Measurements from ENCODE around the gene IMMP2L.

IMMP2L gene

DNA sequence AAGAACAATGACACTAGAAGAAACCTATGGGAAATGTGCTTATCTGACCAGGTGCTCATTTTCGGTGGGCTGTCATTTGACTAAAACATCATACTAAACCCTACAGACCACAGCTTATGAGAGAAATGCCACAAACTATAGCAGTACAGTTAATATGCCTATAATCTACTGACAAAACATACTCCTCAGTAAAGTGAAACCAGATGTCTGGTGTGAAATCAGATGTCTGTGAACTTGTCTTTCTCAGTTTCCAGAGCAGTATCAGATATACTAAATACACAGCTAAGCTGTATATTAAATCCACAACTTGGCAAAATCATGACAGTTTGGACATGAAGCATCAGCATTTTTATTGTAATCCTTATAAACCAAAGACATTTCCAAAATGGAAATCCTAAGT is 3.3 kb downstream of the IMMP2L start:
- H3K4me3 ChIP-seq (ENCODE audit: low read depth, low read length), result no peak overlapping the region

DNA sequence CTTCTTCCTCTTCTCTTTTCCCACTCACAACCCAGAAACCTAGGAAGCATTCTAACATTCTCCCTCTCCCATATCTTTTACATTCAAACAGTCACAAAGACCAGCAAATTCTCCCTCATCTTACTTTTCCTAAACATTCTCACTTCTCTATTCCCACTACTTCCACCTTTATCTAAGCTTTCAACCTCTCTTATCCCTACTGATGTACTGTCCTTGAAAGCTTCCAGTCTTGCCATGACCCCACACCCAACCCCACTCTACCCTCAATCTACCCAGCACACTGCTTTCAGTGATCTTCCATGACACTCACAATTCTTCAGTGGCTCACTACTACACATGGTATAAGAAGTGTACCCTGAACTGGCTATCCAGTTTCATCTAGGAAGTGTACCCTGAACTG is 5.3 kb downstream of the IMMP2L start:
- H3K4me3 ChIP-seq (ENCODE audit: low read depth, low read length), result no peak overlapping the region

- H3K4me3 ChIP-seq (ENCODE audit: low read depth, low read length), result no peak overlapping the region
Observed at GRCh38 chr7:111554086-111554485, 8.2 kb downstream of the IMMP2L start.

- H3K4me3 ChIP-seq (ENCODE audit: low read depth, low read length), result no peak overlapping the region
Observed at GRCh38 chr7:111541067-111541466, 21.2 kb downstream of the IMMP2L start.

- H3K4me3 ChIP-seq (ENCODE audit: low read depth, low read length), result no peak overlapping the region
Observed at GRCh38 chr7:111540199-111540815, 22.0 kb downstream of the IMMP2L start.

GRCh38 chr7:111537134-111537533 is 25.2 kb downstream of the IMMP2L start:
- H3K4me3 ChIP-seq (ENCODE audit: low read depth, low read length), result no peak overlapping the region

GRCh38 chr7:111535142-111535870 is 27.0 kb downstream of the IMMP2L start:
- no peak overlapping the region for H3K4me3 ChIP-seq (ENCODE audit: low read depth, low read length)

- no peak overlapping the region for H3K4me3 ChIP-seq (ENCODE audit: low read depth, low read length)
Observed at GRCh38 chr7:111532625-111533024, 29.7 kb downstream of the IMMP2L start.

- H3K4me3 ChIP-seq (ENCODE audit: low read depth, low read length), result no peak overlapping the region
Observed at GRCh38 chr7:111531993-111532392, 30.3 kb downstream of the IMMP2L start.

GRCh38 chr7:111530356-111530668 is 32.0 kb downstream of the IMMP2L start:
- no peak overlapping the region for H3K4me3 ChIP-seq (ENCODE audit: low read depth, low read length)

GRCh38 chr7:111529507-111530355 is 32.6 kb downstream of the IMMP2L start:
- H3K4me3 ChIP-seq (ENCODE audit: low read depth, low read length), result no peak overlapping the region

GRCh38 chr7:111528331-111528730 is 34.0 kb downstream of the IMMP2L start:
- no peak overlapping the region for H3K4me3 ChIP-seq (ENCODE audit: low read depth, low read length)

DNA sequence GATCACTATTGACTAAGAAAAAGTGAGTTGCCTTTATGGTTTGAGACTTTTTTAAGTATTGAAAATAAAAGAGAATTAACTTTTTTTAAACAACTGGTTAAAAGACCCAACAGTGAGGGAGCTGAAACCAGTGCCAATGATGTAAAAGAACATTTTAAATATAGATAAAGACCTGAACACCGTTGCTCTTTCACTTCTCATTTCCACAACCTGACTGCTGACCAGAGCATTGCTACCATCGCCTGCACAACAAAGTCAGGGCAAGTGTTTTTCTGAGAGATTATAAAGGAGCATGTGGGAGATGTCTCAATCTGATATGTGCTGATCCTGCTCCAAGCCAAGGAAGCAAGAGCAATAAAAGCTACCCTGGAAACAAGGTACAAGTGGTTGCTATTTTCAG is 34.7 kb downstream of the IMMP2L start:
- H3K4me3 ChIP-seq (ENCODE audit: low read depth, low read length), result no peak overlapping the region

DNA sequence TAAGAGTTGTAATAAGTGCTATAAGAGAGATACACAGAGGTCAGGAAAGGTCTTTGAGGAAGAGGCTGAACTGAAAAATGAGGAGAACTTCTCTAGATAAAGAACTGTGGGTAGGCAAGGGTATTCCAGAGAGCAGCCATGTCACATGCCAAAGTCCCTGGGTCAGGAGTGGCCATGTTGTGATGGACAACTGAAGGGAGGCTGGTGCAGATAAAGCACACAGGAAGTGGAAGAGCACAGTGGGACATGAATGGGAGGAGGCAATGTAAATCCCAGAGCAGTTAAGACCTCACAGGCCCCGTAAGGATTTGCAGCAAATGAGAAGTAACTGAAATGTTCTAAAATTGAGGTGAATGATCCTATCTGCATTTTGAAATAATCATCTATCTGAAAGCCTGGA is 37.2 kb downstream of the IMMP2L start:
- H3K4me3 ChIP-seq (ENCODE audit: low read depth, low read length), result no peak overlapping the region

DNA sequence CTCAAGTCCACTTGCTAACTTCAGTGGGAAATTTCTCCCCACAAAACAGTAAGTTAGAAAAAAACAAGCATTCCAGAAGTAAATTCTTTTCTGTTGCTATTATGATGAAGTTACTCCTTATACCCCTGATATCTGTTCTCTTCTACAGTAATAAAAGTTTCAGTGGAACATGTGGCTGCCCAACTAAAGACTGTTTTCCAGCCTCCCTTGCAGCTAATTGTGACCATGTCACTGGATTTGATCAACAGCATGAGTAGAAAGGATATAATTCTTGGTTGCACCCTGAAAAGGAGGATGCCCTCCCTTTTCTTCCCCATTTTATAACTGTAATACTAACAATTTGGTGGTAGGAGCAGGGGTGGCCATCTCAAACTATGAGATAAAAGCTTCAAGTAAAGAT is 40.6 kb downstream of the IMMP2L start:
- no peak overlapping the region for H3K4me3 ChIP-seq (ENCODE audit: low read depth, low read length)

DNA sequence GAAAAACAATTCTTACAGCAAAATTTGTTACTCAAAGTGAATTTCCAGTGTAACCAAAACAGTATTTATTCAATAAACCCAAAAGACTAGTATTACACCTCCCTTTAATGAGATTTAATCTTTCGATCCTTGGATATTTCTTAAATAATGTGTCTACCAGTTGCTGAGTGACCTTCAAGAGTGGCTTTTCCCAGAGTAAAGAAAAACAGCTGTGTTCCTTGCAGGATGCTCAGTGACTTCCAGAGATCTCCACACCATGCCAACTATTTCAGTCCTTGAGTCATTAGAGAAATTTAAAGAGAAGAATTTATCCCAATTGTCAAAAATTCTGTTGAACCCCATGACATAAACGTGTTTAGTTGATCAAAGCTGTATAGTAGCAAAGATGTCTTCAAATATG is 44.0 kb downstream of the IMMP2L start:
- no peak overlapping the region for H3K4me3 ChIP-seq (ENCODE audit: low read depth, low read length)

DNA sequence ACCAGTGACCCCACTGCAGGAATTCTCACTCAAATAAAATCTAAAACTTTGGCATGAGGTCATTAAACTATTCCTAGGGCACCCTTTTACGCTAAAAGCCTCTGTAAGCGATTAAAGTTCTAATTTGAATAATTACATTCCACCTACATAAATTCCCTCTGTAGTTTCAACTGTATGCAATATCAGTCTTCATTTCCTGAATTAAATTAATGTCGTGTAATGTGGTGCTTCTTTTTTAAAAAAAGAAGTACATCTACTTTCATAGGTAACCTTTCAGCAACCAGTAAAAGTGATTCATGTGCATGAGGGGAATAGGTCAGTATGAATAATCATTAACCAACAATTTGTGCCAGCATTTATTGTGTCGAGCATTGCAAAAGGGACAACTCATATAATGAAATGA is 44.7 kb downstream of the IMMP2L start:
- no peak overlapping the region for H3K4me3 ChIP-seq (ENCODE audit: low read depth, low read length)

GRCh38 chr7:111516612-111517011 is 45.7 kb downstream of the IMMP2L start:
- no peak overlapping the region for H3K4me3 ChIP-seq (ENCODE audit: low read depth, low read length)

GRCh38 chr7:111513566-111513965 is 48.7 kb downstream of the IMMP2L start:
- no peak overlapping the region for H3K4me3 ChIP-seq (ENCODE audit: low read depth, low read length)

GRCh38 chr7:111511845-111512244 is 50.4 kb downstream of the IMMP2L start:
- no peak overlapping the region for H3K4me3 ChIP-seq (ENCODE audit: low read depth, low read length)

- H3K4me3 ChIP-seq (ENCODE audit: low read depth, low read length), result no peak overlapping the region
Observed at GRCh38 chr7:111510584-111511378, 51.5 kb downstream of the IMMP2L start.

Measured in iPS-11a (cell line).